ENCODE results near the gene SNX20. TPM values are rescaled to one million over a fixed set of nuclear protein-coding genes. Genes with fewer than 3 reads are reported as not detected.

The SNX20 gene
- total and polyA plus RNA-seq, 2 donors (not counting 3 experiments of a cell fraction or from before 2014, with no cell fraction given) = not detected

DNA sequence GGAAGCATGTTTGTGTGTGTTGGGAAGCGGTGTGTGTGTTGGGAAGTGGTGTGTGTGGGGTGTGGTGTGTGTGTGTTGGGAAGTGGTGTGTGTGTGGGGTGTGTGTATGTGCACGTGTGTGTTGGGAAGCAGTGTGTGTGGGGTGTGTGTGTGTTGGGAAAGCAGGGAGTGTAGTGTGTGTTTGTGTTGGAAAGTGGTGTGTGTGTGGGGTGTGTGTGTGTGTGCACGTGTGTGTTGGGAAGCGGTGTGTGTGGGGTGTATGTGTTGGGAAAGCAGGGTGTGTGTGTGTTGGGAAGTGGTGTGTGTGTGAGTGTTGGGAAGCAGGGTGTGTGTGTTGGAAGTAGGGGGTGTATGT, 11.5 kb upstream of the SNX20 start:
- Histone ChIP-seq H3K9ac (replicated peaks; ENCODE audit: extremely low read depth, insufficient read depth, low read length) (no peak overlapping the region), H3K79me2 (ENCODE audit: control insufficient read depth, insufficient read depth, low read length) (no peaks in the 10 kb centered on the region), H3K27ac (ENCODE audit: insufficient read depth, low read depth, low read length) (no peak overlapping the region), H3K4me2 (ENCODE audit: insufficient read depth, low read length) (no peak overlapping the region), H3K27me3 (ENCODE audit: control insufficient read depth in 2 of 2, insufficient read depth in 2 of 2, low read length in 2 of 2) (no peaks in the 10 kb centered on the region), H3K4me1 (ENCODE audit: control insufficient read depth, extremely low read depth, insufficient read depth, low read length) (no peaks in the 10 kb centered on the region), H2AFZ (ENCODE audit: low read depth, low read length) (no peak overlapping the region), H4K20me1 (replicated peaks; ENCODE audit: control insufficient read depth, extremely low read depth, insufficient read depth, low read length) (no peaks in the 10 kb centered on the region), H3K9me1 (replicated peaks; ENCODE audit: control insufficient read depth, extremely low read depth, insufficient read depth, low read length) (no peaks in the 10 kb centered on the region), H3K36me3 (ENCODE audit: control insufficient read depth in 2 of 2, extremely low read depth in 1 of 2, insufficient read depth in 2 of 2, low read length in 2 of 2) (no peaks in the 10 kb centered on the region), H3K4me3 (replicated peaks in 1 of 3; ENCODE audit: insufficient read depth in 1 of 3, low read depth in 1 of 3, low read length in 3 of 3) (no peak overlapping the region), H3K9me3 (replicated peaks; ENCODE audit: control insufficient read depth, insufficient read depth, low read length) (no peaks in the 10 kb centered on the region)
- CTCF ChIA-PET = no interaction called here
- POLR2A ChIA-PET = no interaction called here
- BruUV-seq (replicated peaks) = no TSS peak
- dilution Hi-C loops (cut with MboI; ENCODE audit: extremely low pct_ligation_motif_present, low sequenced_read_pairs) = no loop called here
- FAIRE-seq (no peak), DNase-seq (ENCODE audit: low read depth, low spot score) (no peak)
- intact Hi-C loops (cut with micrococcal nuclease) = no loop called here
- TF ChIP-seq, protein P1, sequence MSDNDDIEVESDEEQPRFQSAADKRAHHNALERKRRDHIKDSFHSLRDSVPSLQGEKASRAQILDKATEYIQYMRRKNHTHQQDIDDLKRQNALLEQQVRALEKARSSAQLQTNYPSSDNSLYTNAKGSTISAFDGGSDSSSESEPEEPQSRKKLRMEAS (IDR thresholded peaks at IDR 0.05; ENCODE audit: insufficient read depth, insufficient read length) = no peak
- no peak for TF ChIP-seq JUN (IDR thresholded peaks at IDR 0.05; ENCODE audit: borderline replicate concordance, insufficient read depth, insufficient read length, low read depth)
- no peak for TF ChIP-seq POLR2AphosphoS5 (IDR thresholded peaks at IDR 0.05; ENCODE audit: insufficient read depth, low read depth, low read length)
- no peak for TF ChIP-seq GATA2 (IDR thresholded peaks at IDR 0.05; ENCODE audit: insufficient read depth, insufficient read length, low read depth, low read length)

- dilution Hi-C loops (cut with MboI; ENCODE audit: extremely low pct_ligation_motif_present, low sequenced_read_pairs) = no loop called here
- CTCF ChIA-PET = no interaction called here
- no peak overlapping the region for H3K9ac ChIP-seq (replicated peaks; ENCODE audit: extremely low read depth, insufficient read depth, low read length)
- no peak overlapping the region for H3K27ac ChIP-seq (ENCODE audit: insufficient read depth, low read depth, low read length)
- BruUV-seq (replicated peaks) = no TSS peak
- no peaks in the 10 kb centered on the region for H3K36me3 ChIP-seq (ENCODE audit: control insufficient read depth in 2 of 2, extremely low read depth in 1 of 2, insufficient read depth in 2 of 2, low read length in 2 of 2)
- H3K4me3 ChIP-seq (replicated peaks in 1 of 3; ENCODE audit: insufficient read depth in 1 of 3, low read depth in 1 of 3, low read length in 3 of 3) = no peak overlapping the region
- no peaks in the 10 kb centered on the region for H3K9me3 ChIP-seq (replicated peaks; ENCODE audit: control insufficient read depth, insufficient read depth, low read length)
- no peak overlapping the region for H3K4me2 ChIP-seq (ENCODE audit: insufficient read depth, low read length)
- no peak overlapping the region for H2AFZ ChIP-seq (ENCODE audit: low read depth, low read length)
- no peaks in the 10 kb centered on the region for H3K79me2 ChIP-seq (ENCODE audit: control insufficient read depth, insufficient read depth, low read length)
- intact Hi-C loops (cut with micrococcal nuclease) = no loop called here
- no peaks in the 10 kb centered on the region for H4K20me1 ChIP-seq (replicated peaks; ENCODE audit: control insufficient read depth, extremely low read depth, insufficient read depth, low read length)
- no peaks in the 10 kb centered on the region for H3K4me1 ChIP-seq (ENCODE audit: control insufficient read depth, extremely low read depth, insufficient read depth, low read length)
- FAIRE-seq (no peak), DNase-seq (ENCODE audit: low read depth, low spot score) (no peak)
- POLR2A ChIA-PET = no interaction called here
- no peaks in the 10 kb centered on the region for H3K27me3 ChIP-seq (ENCODE audit: control insufficient read depth in 2 of 2, insufficient read depth in 2 of 2, low read length in 2 of 2)
- TF ChIP-seq MYC (IDR thresholded peaks at IDR 0.05; ENCODE audit: low read depth, low read length) = no peak
- TF ChIP-seq, protein P2, sequence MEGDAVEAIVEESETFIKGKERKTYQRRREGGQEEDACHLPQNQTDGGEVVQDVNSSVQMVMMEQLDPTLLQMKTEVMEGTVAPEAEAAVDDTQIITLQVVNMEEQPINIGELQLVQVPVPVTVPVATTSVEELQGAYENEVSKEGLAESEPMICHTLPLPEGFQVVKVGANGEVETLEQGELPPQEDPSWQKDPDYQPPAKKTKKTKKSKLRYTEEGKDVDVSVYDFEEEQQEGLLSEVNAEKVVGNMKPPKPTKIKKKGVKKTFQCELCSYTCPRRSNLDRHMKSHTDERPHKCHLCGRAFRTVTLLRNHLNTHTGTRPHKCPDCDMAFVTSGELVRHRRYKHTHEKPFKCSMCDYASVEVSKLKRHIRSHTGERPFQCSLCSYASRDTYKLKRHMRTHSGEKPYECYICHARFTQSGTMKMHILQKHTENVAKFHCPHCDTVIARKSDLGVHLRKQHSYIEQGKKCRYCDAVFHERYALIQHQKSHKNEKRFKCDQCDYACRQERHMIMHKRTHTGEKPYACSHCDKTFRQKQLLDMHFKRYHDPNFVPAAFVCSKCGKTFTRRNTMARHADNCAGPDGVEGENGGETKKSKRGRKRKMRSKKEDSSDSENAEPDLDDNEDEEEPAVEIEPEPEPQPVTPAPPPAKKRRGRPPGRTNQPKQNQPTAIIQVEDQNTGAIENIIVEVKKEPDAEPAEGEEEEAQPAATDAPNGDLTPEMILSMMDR (IDR thresholded peaks at IDR 0.05; ENCODE audit: extremely low read depth in 1 of 2, insufficient read depth in 1 of 2, low read depth in 1 of 2, low read length in 2 of 2) = no peak
- no peaks in the 10 kb centered on the region for H3K9me1 ChIP-seq (replicated peaks; ENCODE audit: control insufficient read depth, extremely low read depth, insufficient read depth, low read length)
Measured at GRCh38 chr16:50690177-50690576, 9.1 kb upstream of the SNX20 start.
